Endothelial cell of umbilical vein (primary cell): Measurements from ENCODE around the gene NKD1.

Experiments used
- EZH2 ChIP-seq: IDR thresholded peaks from 2 replicates; pipeline ENCODE4 v1.6.1; 2012; ENCODE audit warnings: borderline replicate concordance, low read depth, mild to moderate bottlenecking, moderate library complexity, low read length, inconsistent platforms; ENCODE audit not compliant: severe bottlenecking
- POLR2A ChIP-seq: IDR thresholded peaks from 2 replicates; pipeline ENCODE4 v1.6.1; 2012; ENCODE audit warnings: low read depth, mild to moderate bottlenecking, control low read depth, low read length
- POLR2AphosphoS5 ChIP-seq: IDR thresholded peaks from 2 replicates; pipeline ENCODE4 v1.6.1; 2012; ENCODE audit warnings: low read depth, mild to moderate bottlenecking, control low read depth, low read length, moderate library complexity; ENCODE audit not compliant: insufficient read depth
- TF ChIP-seq, protein P1 (sequence below), 2 donors: IDR thresholded peaks; 1 replicate in 1 of 2; 2 replicates in 1 of 2; pipeline ENCODE4 v1.5.1; 2011; ENCODE audit warnings: low read length in 2 of 2, mild to moderate bottlenecking in 2 of 2, moderate library complexity in 2 of 2, control low read depth in 1 of 2, inconsistent platforms in 1 of 2, low read depth in 1 of 2; ENCODE audit not compliant: insufficient read depth in 1 of 2; ENCODE audit errors: extremely low read depth in 1 of 2
- TF ChIP-seq, protein P2 (sequence below): IDR thresholded peaks from 2 replicates; pipeline ENCODE4 v1.6.1; 2011; ENCODE audit not compliant: insufficient read depth, insufficient read length

DNA sequence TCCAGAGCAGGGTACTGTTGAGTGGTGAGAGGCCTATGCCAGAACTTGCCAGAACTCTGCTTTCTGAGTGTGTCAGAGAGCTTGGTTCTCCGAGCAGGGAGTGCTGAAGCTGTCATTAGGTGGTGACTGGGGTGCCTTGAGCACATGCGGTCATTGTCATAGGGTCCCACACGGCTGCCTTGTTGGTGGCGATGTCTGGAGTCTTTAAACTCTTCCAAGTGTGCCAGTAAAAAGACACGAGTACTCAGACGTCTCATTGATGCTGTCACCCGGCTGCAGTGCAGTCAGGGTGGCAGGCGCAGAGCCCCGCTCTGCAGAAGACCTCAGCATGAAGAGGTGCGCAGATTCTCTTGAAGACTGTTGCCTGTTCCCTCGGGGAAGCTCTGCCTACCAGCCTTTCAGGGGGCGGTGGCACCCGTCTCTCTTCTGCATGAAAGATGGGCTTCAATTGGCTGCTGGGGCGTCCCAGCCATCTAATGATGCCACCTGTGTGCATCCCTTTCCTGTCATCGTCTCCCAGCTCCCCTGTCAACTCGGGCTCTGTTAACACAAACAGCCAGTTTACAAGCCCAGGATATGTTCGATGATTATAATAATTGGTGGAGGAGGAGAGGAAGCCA, 58.3 kb downstream of the NKD1 start:
- TF ChIP-seq, protein P1, sequence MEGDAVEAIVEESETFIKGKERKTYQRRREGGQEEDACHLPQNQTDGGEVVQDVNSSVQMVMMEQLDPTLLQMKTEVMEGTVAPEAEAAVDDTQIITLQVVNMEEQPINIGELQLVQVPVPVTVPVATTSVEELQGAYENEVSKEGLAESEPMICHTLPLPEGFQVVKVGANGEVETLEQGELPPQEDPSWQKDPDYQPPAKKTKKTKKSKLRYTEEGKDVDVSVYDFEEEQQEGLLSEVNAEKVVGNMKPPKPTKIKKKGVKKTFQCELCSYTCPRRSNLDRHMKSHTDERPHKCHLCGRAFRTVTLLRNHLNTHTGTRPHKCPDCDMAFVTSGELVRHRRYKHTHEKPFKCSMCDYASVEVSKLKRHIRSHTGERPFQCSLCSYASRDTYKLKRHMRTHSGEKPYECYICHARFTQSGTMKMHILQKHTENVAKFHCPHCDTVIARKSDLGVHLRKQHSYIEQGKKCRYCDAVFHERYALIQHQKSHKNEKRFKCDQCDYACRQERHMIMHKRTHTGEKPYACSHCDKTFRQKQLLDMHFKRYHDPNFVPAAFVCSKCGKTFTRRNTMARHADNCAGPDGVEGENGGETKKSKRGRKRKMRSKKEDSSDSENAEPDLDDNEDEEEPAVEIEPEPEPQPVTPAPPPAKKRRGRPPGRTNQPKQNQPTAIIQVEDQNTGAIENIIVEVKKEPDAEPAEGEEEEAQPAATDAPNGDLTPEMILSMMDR (IDR thresholded peaks at IDR 0.05; ENCODE audit: extremely low read depth in 1 of 2, insufficient read depth in 1 of 2, low read depth in 1 of 2, low read length in 2 of 2), result no peak
- TF ChIP-seq POLR2AphosphoS5 (no peak), POLR2A (no peak), EZH2 (no peak)
- TF ChIP-seq, protein P2, sequence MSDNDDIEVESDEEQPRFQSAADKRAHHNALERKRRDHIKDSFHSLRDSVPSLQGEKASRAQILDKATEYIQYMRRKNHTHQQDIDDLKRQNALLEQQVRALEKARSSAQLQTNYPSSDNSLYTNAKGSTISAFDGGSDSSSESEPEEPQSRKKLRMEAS, result no peak
